Neural cell (in vitro differentiated cells): Measurements from ENCODE around the gene TRAPPC14. TPM values are rescaled to one million over a fixed set of nuclear protein-coding genes. Genes with fewer than 3 reads are reported as not detected.

Experiments
- H2AFZ ChIP-seq: fragments of 200-600, 300-800 bp; sonication (generic), shearing (Covaris generic); 2 replicates; pipeline ENCODE4 v1.6.0; 2014; ENCODE audit warnings: low read depth, mild to moderate bottlenecking, antibody characterized with exemption, low read length, moderate library complexity
- H3F3A ChIP-seq: fragments of 200-600 bp; shearing (Covaris generic); 2 replicates; pipeline ENCODE4 v1.6.1; 2016; ENCODE audit warnings: mild to moderate bottlenecking, moderate library complexity, mixed read lengths, antibody characterized with exemption, low read length; ENCODE audit not compliant: insufficient read depth, poor library complexity, severe bottlenecking
- H3K27ac ChIP-seq: fragments of 200-600, 300-800 bp; sonication (generic), shearing (Covaris generic); 2 replicates; pipeline ENCODE4 v1.5.1; 2014; ENCODE audit warnings: mild to moderate bottlenecking, low read length, moderate library complexity
- H3K27me3 ChIP-seq: fragments of 300-800, 200-600 bp; sonication (generic), shearing (Covaris generic); 2 replicates; pipeline ENCODE4 v1.6.0; 2014; ENCODE audit warnings: mild to moderate bottlenecking, low read depth, low read length, moderate library complexity; ENCODE audit not compliant: insufficient read depth
- H3K36me3 ChIP-seq: fragments of 300-800, 200-600 bp; sonication (generic), shearing (Covaris generic); 2 replicates; pipeline ENCODE4 v1.5.1; 2014; ENCODE audit warnings: mild to moderate bottlenecking, antibody characterized with exemption, low read length, moderate library complexity; ENCODE audit not compliant: insufficient read depth
- H3K4me2 ChIP-seq: fragments of 300-800, 200-600 bp; sonication (generic), shearing (Covaris generic); 2 replicates; pipeline ENCODE4 v1.6.0; 2014; ENCODE audit warnings: mild to moderate bottlenecking, low read length
- H3K4me3 ChIP-seq: fragments of 300-800, 200-600 bp; sonication (generic), shearing (Covaris generic); 2 replicates; pipeline ENCODE4 v1.5.1; 2014; ENCODE audit warnings: mild to moderate bottlenecking, low read length, moderate library complexity
- H3K79me2 ChIP-seq: fragments of 200-600 bp; shearing (Covaris generic); replicated peaks from 2 replicates; pipeline ENCODE4 v1.6.0; 2014; ENCODE audit warnings: mild to moderate bottlenecking, low read length, moderate library complexity; ENCODE audit not compliant: insufficient read depth
- H3K9ac ChIP-seq: fragments of 300-800, 200-600 bp; sonication (generic), shearing (Covaris generic); 2 replicates; pipeline ENCODE4 v1.6.1; 2016; ENCODE audit warnings: mild to moderate bottlenecking, low read length, mixed read lengths
- H3K9me2 ChIP-seq: fragments of 200-600 bp; shearing (Covaris generic); 2 replicates; pipeline ENCODE4 v1.6.1; 2016; ENCODE audit warnings: mild to moderate bottlenecking, low read length, mixed read lengths; ENCODE audit not compliant: insufficient read depth
- H3K9me3 ChIP-seq: fragments of 200-600, 300-800 bp; sonication (generic), shearing (Covaris generic); 2 replicates; pipeline ENCODE4 v1.6.1; 2016; ENCODE audit warnings: mild to moderate bottlenecking, mixed run types, low read length, moderate library complexity, mixed read lengths
- H4K20me1 ChIP-seq: fragments of 200-600 bp; shearing (Covaris generic); 2 replicates; pipeline ENCODE4 v1.6.1; 2016; ENCODE audit warnings: mild to moderate bottlenecking, mixed run types; ENCODE audit not compliant: insufficient read depth
- EP300 ChIP-seq: fragments of 450-650 bp; conservative IDR thresholded peaks from 2 replicates; pipeline ENCODE4 v1.6.1; 2014; ENCODE audit warnings: antibody characterized with exemption, mild to moderate bottlenecking, moderate library complexity; ENCODE audit not compliant: poor library complexity, severe bottlenecking
- EZH2 ChIP-seq: fragments of 200-600, 300-800 bp; shearing (Covaris generic), sonication (generic); IDR thresholded peaks from 2 replicates; pipeline ENCODE4 v1.6.1; 2014; ENCODE audit warnings: antibody characterized with exemption, low read length, borderline replicate concordance, mild to moderate bottlenecking; ENCODE audit not compliant: insufficient read depth, poor library complexity, severe bottlenecking
- MXI1 ChIP-seq: fragments of 450-650 bp; conservative IDR thresholded peaks from 2 replicates; pipeline ENCODE4 v1.6.1; 2014; ENCODE audit warnings: antibody characterized with exemption, mild to moderate bottlenecking; ENCODE audit not compliant: poor library complexity, severe bottlenecking
- POLR2AphosphoS5 ChIP-seq: IDR thresholded peaks from 2 replicates; pipeline ENCODE4 v1.6.1; 2012
- RAD21 ChIP-seq: fragments of 450-650 bp; conservative IDR thresholded peaks from 2 replicates; pipeline ENCODE4 v1.6.1; 2014; ENCODE audit warnings: antibody characterized with exemption, mild to moderate bottlenecking, moderate library complexity
- SMC3 ChIP-seq: fragments of 450-650 bp; conservative IDR thresholded peaks from 2 replicates; pipeline ENCODE4 v1.6.1; 2014; ENCODE audit warnings: antibody characterized with exemption, mild to moderate bottlenecking, moderate library complexity; ENCODE audit not compliant: poor library complexity
- TAF1 ChIP-seq: IDR thresholded peaks from 2 replicates; pipeline ENCODE4 v1.6.1; 2012; ENCODE audit warnings: low read depth
- polyA plus RNA-seq: library from polyadenylated mRNA; depleted of rRNA; stranded (reverse); fragments of >200 nt; gene quantifications from 2 replicates; pipeline ENCODE4 v1.2.3, GENCODE V29; 2014
- TF ChIP-seq, protein P1 (sequence below): IDR thresholded peaks from 2 replicates; pipeline ENCODE4 v1.6.1; 2012; ENCODE audit warnings: borderline replicate concordance
- TF ChIP-seq, protein P2 (sequence below): fragments of 450-650 bp; IDR thresholded peaks from 2 replicates; pipeline ENCODE4 v1.5.1; 2014; ENCODE audit warnings: antibody characterized with exemption, mild to moderate bottlenecking, moderate library complexity; ENCODE audit not compliant: poor library complexity, severe bottlenecking

Gene TRAPPC14
- polyA plus RNA-seq, 1 donor from 2014 or later = 26.7 TPM

DNA sequence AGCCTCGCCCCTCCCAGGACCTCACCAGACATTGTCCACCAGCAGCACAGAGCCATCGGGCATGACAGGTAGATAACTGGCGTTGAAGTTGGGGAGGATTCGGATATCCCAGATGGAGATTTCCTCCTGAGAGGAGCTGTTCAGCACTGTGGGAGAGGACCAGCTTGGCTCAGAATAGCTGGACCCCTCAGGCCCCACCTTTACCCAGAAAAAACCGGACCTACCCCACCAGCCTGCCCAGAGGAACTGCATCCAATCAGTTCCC is 1.5 kb downstream of the TRAPPC14 start:
- Histone ChIP-seq H2AFZ (no peak overlapping the region), H3K79me2 (no peaks in the 10 kb centered on the region), H3K9ac (peak overlapping the region; percentile 78), H3K9me3 (no peaks in the 10 kb centered on the region), H3K27me3 (no peaks in the 10 kb centered on the region), H3K36me3 (no peaks in the 10 kb centered on the region), H3K27ac (no peak overlapping the region), H3K9me2 (no peaks in the 10 kb centered on the region), H3F3A (no peaks in the 10 kb centered on the region), H3K4me2 (no peak overlapping the region), H4K20me1 (no peaks in the 10 kb centered on the region), H3K4me3 (peak overlapping the region; percentile 89)
- no peak for TF ChIP-seq EZH2
- TF ChIP-seq, protein P1, sequence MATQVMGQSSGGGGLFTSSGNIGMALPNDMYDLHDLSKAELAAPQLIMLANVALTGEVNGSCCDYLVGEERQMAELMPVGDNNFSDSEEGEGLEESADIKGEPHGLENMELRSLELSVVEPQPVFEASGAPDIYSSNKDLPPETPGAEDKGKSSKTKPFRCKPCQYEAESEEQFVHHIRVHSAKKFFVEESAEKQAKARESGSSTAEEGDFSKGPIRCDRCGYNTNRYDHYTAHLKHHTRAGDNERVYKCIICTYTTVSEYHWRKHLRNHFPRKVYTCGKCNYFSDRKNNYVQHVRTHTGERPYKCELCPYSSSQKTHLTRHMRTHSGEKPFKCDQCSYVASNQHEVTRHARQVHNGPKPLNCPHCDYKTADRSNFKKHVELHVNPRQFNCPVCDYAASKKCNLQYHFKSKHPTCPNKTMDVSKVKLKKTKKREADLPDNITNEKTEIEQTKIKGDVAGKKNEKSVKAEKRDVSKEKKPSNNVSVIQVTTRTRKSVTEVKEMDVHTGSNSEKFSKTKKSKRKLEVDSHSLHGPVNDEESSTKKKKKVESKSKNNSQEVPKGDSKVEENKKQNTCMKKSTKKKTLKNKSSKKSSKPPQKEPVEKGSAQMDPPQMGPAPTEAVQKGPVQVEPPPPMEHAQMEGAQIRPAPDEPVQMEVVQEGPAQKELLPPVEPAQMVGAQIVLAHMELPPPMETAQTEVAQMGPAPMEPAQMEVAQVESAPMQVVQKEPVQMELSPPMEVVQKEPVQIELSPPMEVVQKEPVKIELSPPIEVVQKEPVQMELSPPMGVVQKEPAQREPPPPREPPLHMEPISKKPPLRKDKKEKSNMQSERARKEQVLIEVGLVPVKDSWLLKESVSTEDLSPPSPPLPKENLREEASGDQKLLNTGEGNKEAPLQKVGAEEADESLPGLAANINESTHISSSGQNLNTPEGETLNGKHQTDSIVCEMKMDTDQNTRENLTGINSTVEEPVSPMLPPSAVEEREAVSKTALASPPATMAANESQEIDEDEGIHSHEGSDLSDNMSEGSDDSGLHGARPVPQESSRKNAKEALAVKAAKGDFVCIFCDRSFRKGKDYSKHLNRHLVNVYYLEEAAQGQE = no peak
- TF ChIP-seq RAD21 = no peak
- no peak for TF ChIP-seq TAF1
- TF ChIP-seq, protein P2, sequence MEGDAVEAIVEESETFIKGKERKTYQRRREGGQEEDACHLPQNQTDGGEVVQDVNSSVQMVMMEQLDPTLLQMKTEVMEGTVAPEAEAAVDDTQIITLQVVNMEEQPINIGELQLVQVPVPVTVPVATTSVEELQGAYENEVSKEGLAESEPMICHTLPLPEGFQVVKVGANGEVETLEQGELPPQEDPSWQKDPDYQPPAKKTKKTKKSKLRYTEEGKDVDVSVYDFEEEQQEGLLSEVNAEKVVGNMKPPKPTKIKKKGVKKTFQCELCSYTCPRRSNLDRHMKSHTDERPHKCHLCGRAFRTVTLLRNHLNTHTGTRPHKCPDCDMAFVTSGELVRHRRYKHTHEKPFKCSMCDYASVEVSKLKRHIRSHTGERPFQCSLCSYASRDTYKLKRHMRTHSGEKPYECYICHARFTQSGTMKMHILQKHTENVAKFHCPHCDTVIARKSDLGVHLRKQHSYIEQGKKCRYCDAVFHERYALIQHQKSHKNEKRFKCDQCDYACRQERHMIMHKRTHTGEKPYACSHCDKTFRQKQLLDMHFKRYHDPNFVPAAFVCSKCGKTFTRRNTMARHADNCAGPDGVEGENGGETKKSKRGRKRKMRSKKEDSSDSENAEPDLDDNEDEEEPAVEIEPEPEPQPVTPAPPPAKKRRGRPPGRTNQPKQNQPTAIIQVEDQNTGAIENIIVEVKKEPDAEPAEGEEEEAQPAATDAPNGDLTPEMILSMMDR = no peak
- no peak for TF ChIP-seq MXI1
- no peak for TF ChIP-seq EP300
- TF ChIP-seq SMC3 = no peak
- TF ChIP-seq POLR2AphosphoS5 = no peak

DNA sequence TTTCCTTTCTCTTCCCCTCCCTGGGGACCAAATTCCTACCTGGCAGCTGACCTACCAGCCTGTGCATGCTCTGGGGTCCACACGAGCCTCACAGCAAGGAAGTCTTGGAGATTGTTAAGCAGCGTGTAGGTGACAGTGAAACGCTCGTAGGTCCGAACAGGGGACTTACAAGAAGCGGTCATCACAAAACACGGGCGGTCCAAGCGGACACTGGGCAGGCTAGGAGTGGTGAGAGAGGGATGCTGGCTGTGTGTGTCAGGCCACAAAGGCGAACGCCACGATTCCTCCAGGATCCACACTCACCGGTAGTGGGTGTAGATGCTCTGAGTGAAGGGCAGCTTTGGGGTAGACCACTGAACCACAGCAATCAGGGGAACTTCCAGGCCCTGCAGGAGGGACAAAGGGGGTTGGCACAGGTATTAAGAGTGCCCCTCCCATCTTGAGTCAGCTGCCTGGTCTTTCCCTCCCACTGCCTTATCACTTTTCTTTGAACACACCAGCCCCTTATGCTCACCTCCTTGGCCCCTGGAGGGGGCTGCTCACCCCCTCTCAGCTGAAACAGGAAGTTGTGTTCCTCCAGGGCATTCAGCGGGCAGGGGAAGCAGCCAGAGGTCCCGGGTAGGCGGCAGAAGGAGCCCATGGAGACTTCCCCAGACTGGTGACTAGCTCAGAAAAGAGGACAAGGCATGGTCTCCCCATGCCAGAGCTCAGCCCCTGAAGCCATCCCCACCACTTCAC is 2.0 kb downstream of the TRAPPC14 start:
- H3K27ac ChIP-seq = no peak overlapping the region
- no peaks in the 10 kb centered on the region for H3F3A ChIP-seq
- H4K20me1 ChIP-seq = no peaks in the 10 kb centered on the region
- H3K79me2 ChIP-seq = no peaks in the 10 kb centered on the region
- no peak overlapping the region for H3K4me2 ChIP-seq
- H3K4me3 ChIP-seq = peak overlapping the region; percentile 89
- H3K9ac ChIP-seq = no peak overlapping the region
- H3K27me3 ChIP-seq = no peaks in the 10 kb centered on the region
- H2AFZ ChIP-seq = no peak overlapping the region
- H3K9me2 ChIP-seq = no peaks in the 10 kb centered on the region
- no peaks in the 10 kb centered on the region for H3K36me3 ChIP-seq
- H3K9me3 ChIP-seq = no peaks in the 10 kb centered on the region
- TF ChIP-seq TAF1 = no peak
- TF ChIP-seq RAD21 = no peak
- no peak for TF ChIP-seq EZH2
- TF ChIP-seq, protein P1 = no peak
- no peak for TF ChIP-seq MXI1
- no peak for TF ChIP-seq SMC3
- TF ChIP-seq EP300 = no peak
- TF ChIP-seq POLR2AphosphoS5 = no peak
- TF ChIP-seq, protein P2 = no peak
